ENCODE measurements around the gene ADISSP.

DNA sequence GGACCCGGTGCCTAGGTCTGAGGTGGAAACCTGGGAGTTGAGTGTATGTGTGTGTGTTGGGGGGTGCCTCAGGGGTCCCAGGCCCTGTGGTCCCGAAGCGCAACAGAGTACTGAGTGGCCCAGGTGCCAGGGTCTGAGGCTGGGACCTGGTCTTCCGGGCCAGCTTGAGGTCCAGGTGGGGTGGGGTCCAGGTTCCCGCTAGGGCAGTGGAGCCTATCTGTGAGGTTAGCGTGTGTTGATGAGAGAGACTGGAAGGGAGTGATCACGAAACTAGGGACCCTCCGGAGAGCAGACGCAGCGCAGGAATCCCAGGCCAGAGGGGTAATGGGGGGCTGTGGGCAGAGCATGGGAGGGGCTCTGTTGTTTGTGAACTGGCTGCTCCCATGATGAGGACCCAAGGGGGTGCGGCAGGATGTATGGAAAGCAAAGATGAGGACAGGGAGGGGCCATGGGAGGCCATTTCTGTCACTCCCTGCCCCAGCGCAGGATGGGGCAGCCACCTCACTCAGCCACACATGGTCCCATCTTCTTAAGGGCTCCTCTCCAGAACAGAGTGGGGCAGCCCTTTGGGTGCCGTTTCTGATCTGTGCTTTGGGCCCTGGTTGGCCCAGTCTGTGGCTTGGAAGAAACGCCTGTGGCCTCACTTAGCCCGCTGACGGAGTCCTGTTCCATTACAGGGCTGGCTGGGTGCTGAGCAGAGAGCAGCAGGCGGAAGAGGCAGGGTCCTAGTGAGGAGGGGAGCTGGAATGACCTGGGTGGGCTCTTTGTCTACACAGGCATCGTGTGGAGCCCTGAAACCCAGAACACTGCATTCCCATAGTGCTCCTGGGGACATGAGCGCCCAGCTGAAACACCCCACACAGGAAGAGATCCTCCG is 34.2 kb downstream of the ADISSP start:
- TF ChIP-seq EZH2phosphoT487 (IDR thresholded peaks at IDR 0.05; ENCODE audit: unreplicated experiment): no peak
- TF ChIP-seq, protein P1, sequence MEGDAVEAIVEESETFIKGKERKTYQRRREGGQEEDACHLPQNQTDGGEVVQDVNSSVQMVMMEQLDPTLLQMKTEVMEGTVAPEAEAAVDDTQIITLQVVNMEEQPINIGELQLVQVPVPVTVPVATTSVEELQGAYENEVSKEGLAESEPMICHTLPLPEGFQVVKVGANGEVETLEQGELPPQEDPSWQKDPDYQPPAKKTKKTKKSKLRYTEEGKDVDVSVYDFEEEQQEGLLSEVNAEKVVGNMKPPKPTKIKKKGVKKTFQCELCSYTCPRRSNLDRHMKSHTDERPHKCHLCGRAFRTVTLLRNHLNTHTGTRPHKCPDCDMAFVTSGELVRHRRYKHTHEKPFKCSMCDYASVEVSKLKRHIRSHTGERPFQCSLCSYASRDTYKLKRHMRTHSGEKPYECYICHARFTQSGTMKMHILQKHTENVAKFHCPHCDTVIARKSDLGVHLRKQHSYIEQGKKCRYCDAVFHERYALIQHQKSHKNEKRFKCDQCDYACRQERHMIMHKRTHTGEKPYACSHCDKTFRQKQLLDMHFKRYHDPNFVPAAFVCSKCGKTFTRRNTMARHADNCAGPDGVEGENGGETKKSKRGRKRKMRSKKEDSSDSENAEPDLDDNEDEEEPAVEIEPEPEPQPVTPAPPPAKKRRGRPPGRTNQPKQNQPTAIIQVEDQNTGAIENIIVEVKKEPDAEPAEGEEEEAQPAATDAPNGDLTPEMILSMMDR (conservative IDR thresholded peaks at IDR 0.05; ENCODE audit: low read depth in 2 of 2): no peak
- no peak for TF ChIP-seq POLR2AphosphoS5 (IDR thresholded peaks at IDR 0.05; ENCODE audit: low read depth)
- no peak for TF ChIP-seq JUNB (IDR thresholded peaks at IDR 0.05; ENCODE audit: unreplicated experiment)
- no peak for TF ChIP-seq EZH2 (IDR thresholded peaks at IDR 0.05; ENCODE audit: low read depth, unreplicated experiment)

Data from GM23338 (cell line).